Upper lobe of left lung (tissue), 6 donors: ENCODE data around the gene HPSE2. TPM values are rescaled to one million over a fixed set of nuclear protein-coding genes. Genes with fewer than 3 reads are reported as not detected.
A peak's percentile ranks its signal among the peaks of the same experiment; 100 is the strongest.
"Not testable (repeated sequence)": the region's sequence is repeated elsewhere in the genome, so short reads cannot be mapped to it uniquely, and the experiment has no call there.

ENCODE experiments used
- ATAC-seq, 2 donors: fragments of 200-7000 bp; cut with Tn5 transposase; one replicate each; pipeline ENCODE4 v1.9.1; 2022; ENCODE audit warnings: mild to moderate bottlenecking in 2 of 2, moderate library complexity in 2 of 2; ENCODE audit not compliant: low FRiP score in 2 of 2
- DNase-seq, 2 donors: peaks; one replicate each; pipeline ENCODE4 v3.0.0-alpha.2; 2019 to 2020
- H3K27ac ChIP-seq, 4 donors: fragments of 200-600 bp; sonication (generic); one replicate each; pipeline ENCODE4 v1.5.1; 2016 to 2019
- H3K27me3 ChIP-seq, 4 donors: fragments of 200-600 bp; sonication (generic); one replicate each; pipeline ENCODE4 v1.5.1; 2017 to 2019
- H3K36me3 ChIP-seq, 4 donors: fragments of 200-600 bp; sonication (generic); one replicate each; pipeline ENCODE4 v1.5.1; 2016 to 2019
- H3K4me1 ChIP-seq, 4 donors: fragments of 200-600 bp; sonication (generic); one replicate each; pipeline ENCODE4 v1.5.1; 2018 to 2019
- H3K4me3 ChIP-seq, 4 donors: fragments of 200-600 bp; sonication (generic); one replicate each; pipeline ENCODE4 v1.5.1; 2017 to 2019; ENCODE audit warnings: mild to moderate bottlenecking in 2 of 4, moderate library complexity in 1 of 4
- H3K9me3 ChIP-seq, 4 donors: fragments of 200-600 bp; sonication (generic); one replicate each; pipeline ENCODE4 v1.5.1; 2018 to 2019
- CTCF ChIP-seq, 6 experiments: fragments of 450-650 bp in 4 of 6; fragments of 200-600 bp in 2 of 6; sonication (generic) in 2 of 6; IDR thresholded peaks; one replicate each; pipeline ENCODE4 v1.5.1; 2016 to 2019; ENCODE audit warnings: antibody characterized with exemption in 6 of 6
- EP300 ChIP-seq, 4 donors: sonication (generic); formaldehyde crosslinking; IDR thresholded peaks; one replicate each; pipeline ENCODE4 v1.5.1; 2017; ENCODE audit warnings: antibody characterized with exemption in 4 of 4, control low read depth in 2 of 4
- POLR2A ChIP-seq, 4 donors: fragments of 450-650 bp; IDR thresholded peaks; one replicate each; pipeline ENCODE4 v1.5.1; 2016 to 2017; ENCODE audit warnings: antibody characterized with exemption in 4 of 4, mild to moderate bottlenecking in 2 of 4
- POLR2AphosphoS5 ChIP-seq, 2 donors: sonication (generic); formaldehyde crosslinking; IDR thresholded peaks; one replicate each; pipeline ENCODE4 v1.5.1; 2017; ENCODE audit warnings: antibody characterized with exemption in 2 of 2
- WGBS, 2 donors: methylation state at CpG; one replicate each; pipeline ENCODE4 v1.1.5; 2017 to 2018; 5-methylcytosine and 5-hydroxymethylcytosine counted together
- total RNA-seq, 6 donors: library from RNA; depleted of rRNA in 4 of 6; stranded (reverse); fragments of >200 nt in 4 of 6; gene quantifications; one replicate each; pipeline versions ENCODE4 v1.1.0 to v1.2.1, GENCODE V29; 2016 to 2021
- donor health status: DM: no; HTN: no; CAD: no; lungs with moderate emphysema.
- donor health status: DM: no; HTN: yes; CAD: no; lungs with severe emphysema.

HPSE2 gene
- total RNA-seq, 6 donors from 2014 or later: 0.15 to 1.1 (median 0.91) TPM; not detected in 1

- no peak for TF ChIP-seq POLR2A (IDR thresholded peaks at IDR 0.05)
- TF ChIP-seq CTCF (IDR thresholded peaks at IDR 0.05): no peak
- TF ChIP-seq EP300 (IDR thresholded peaks at IDR 0.05): no peak
- no peak for TF ChIP-seq POLR2AphosphoS5 (IDR thresholded peaks at IDR 0.05)
- no peak overlapping the region for H3K4me3 ChIP-seq
- 38 to 55% methylated on average over 4 of the region's 4 CpGs for WGBS, 2 donors
Measured at GRCh38 chr10:99266383-99266782, 30.7 kb upstream of the HPSE2 start.

DNA sequence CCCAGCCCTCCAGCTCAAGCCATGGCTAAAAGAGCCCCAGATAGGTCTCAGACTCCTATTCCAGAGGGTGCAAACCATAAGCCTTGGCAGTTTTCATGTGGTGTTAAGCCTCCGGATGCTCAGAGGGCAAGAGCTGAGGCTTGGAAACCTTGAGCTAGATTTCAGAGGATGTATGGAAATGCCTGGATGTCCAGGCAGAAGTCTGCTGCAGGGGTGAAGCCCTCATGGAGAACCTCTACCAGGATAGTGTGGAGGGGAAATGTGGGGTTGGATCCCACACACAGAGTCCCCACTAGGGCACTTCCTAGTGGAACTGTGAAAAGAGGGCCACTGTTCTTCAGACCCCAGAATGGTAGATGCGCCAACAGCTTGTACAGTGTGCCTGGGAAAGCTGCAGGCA, 13.2 kb upstream of the HPSE2 start:
- Histone ChIP-seq H3K27me3 (no peaks in the 10 kb centered on the region), H3K27ac (no peak overlapping the region), H3K36me3 (no peaks in the 10 kb centered on the region), H3K4me1 (no peaks in the 10 kb centered on the region), H3K9me3 (peaks cover 0 to 10% (median 8%) of the 10 kb centered on the region in 4 donors), H3K4me3 (no peak overlapping the region)
- TF ChIP-seq POLR2A (IDR thresholded peaks at IDR 0.05): no peak
- ATAC-seq (no peak), DNase-seq (no peak)
- 0 to 43% methylated on average over 1 to 2 of the region's 2 CpGs for WGBS, 2 donors

More at GRCh38 chr10:99266383-99266782, 30.7 kb upstream of the HPSE2 start:
- H3K27me3 ChIP-seq: no peaks in the 10 kb centered on the region
- no peak overlapping the region for H3K27ac ChIP-seq
- H3K36me3 ChIP-seq: no peaks in the 10 kb centered on the region
- no peak for DNase-seq
- H3K4me1 ChIP-seq: no peaks in the 10 kb centered on the region
- ATAC-seq: no peak
- peaks cover 0 to 6% (median 0%) of the 10 kb centered on the region in 4 donors for H3K9me3 ChIP-seq

GRCh38 chr10:99247893-99248292, 12.2 kb upstream of the HPSE2 start:
- peaks cover 0 to 10% (median 8%) of the 10 kb centered on the region in 4 donors for H3K9me3 ChIP-seq
- ATAC-seq, H3K36me3 ChIP-seq, H3K27me3 ChIP-seq, H3K4me1 ChIP-seq, H3K4me3 ChIP-seq, DNase-seq, H3K27ac ChIP-seq: not testable (repeated sequence)

GRCh38 chr10:99236627-99237309, 1.1 kb upstream of the HPSE2 start:
- H3K36me3 ChIP-seq: no peaks in the 10 kb centered on the region
- no peak for TF ChIP-seq EP300 (IDR thresholded peaks at IDR 0.05)
- no peak for TF ChIP-seq POLR2A (IDR thresholded peaks at IDR 0.05)
- H3K9me3 ChIP-seq: no peaks in the 10 kb centered on the region
- peak in 1 of 2 donors; percentile 40 for ATAC-seq
- no peak for DNase-seq
- H3K4me3 ChIP-seq: no peak overlapping the region
- H3K27me3 ChIP-seq: peaks cover 0 to 48% (median 25%) of the 10 kb centered on the region in 4 donors
- 27 to 62% methylated on average over 5 to 25 of the region's 25 CpGs for WGBS, 2 donors
- H3K27ac ChIP-seq: no peak overlapping the region
- peaks cover 23 to 43% (median 29%) of the 10 kb centered on the region in 4 donors for H3K4me1 ChIP-seq

DNA sequence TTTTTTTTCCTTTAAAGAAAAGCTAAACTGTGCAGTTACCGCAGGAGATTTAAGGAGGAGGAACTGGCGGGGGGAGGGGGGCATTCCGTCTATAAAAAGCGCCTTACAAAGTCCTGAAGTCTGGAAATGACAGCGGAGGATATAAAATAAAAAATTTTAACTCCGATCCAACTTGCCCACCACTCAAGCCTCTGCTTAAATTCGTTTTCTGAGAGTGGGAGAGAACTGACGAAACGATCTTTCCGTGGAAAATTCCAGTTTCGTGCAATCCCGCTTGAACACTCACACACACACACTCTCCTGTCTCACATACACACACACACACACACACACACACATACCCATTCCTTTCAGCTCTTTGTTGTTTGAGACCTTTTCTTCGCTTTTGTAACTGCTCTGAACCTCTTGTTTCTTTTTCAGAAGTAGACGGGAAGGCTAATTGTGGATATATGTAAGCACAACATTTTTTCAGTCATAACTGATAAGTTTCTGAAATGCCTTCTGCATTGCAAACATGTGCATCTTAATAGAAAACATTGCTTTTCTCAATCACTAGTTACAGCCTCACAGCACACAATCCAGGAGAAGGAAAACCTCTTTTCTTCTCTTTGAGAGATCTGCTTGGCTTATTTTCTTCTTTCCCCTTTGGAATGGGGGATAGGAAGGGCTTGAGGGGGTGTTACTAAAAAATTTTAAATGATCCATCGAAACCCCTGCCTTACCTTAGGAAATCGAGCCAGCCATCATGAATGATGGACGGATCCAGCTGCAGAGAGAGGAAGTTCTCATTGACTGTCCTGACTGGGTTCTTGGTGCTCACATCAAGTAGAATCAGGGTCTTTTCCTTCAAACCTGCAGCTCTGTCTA, 628 bp downstream of the HPSE2 start:
- peaks cover 23 to 43% (median 29%) of the 10 kb centered on the region in 4 donors for H3K4me1 ChIP-seq
- no peak for TF ChIP-seq EP300 (IDR thresholded peaks at IDR 0.05)
- TF ChIP-seq POLR2A (IDR thresholded peaks at IDR 0.05): no peak
- TF ChIP-seq POLR2AphosphoS5 (IDR thresholded peaks at IDR 0.05): no peak
- no peak for TF ChIP-seq CTCF (IDR thresholded peaks at IDR 0.05)
- H3K36me3 ChIP-seq: no peaks in the 10 kb centered on the region
- peak overlapping the region in 3 of 4 donors; percentile 34 to 48 (median 48) for H3K4me3 ChIP-seq
- ATAC-seq: no peak
- peaks cover 0 to 48% (median 26%) of the 10 kb centered on the region in 4 donors for H3K27me3 ChIP-seq
- WGBS, 2 donors: 4 to 7% methylated on average over 17 of the region's 17 CpGs
- H3K9me3 ChIP-seq: no peaks in the 10 kb centered on the region
- no peak overlapping the region for H3K27ac ChIP-seq
- no peak for DNase-seq

DNA sequence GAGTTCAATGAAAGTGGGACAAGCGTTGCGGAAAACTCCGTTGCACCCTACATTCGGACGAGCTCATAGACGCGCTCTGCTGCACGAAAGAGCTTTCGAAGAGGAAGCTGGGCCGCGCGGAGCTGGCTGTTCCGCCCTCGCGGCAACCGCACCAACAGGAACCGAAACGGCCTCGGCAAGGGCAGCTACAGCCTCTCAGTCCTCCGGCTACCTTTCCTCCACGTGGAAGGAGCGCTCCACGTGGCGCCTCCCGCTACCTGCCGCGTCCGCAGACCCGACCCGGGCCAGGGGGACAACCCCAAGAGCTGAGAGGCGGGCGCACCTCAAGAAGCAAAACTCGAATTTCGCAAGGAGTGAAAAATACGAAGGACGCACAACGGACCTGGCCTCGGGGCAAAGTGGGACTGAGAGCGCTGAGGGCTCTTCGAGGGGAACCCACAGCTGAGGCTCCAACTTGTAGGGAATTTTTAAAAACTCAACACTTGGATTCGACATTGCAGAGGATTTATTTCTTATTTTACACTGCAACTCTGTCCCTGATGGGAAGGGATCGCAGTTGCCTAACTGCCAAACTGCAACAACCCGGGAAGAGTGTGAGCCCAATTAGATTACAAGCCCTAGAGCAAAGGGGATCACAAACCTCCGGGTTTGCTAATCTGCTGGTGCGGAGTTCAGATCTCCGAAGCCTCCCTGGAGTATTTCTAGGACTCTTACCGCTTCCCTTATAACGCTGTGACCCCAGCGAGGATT, 1.4 kb downstream of the HPSE2 start:
- Histone ChIP-seq H3K27me3 (peaks cover 0 to 46% (median 26%) of the 10 kb centered on the region in 4 donors), H3K27ac (no peak overlapping the region), H3K4me3 (peak overlapping the region; percentile 12 to 48 (median 41)), H3K4me1 (peaks cover 23 to 43% (median 29%) of the 10 kb centered on the region in 4 donors), H3K9me3 (no peaks in the 10 kb centered on the region), H3K36me3 (no peaks in the 10 kb centered on the region)
- TF ChIP-seq EP300 (IDR thresholded peaks at IDR 0.05) (no peak), POLR2A (IDR thresholded peaks at IDR 0.05) (no peak), CTCF (IDR thresholded peaks at IDR 0.05) (no peak), POLR2AphosphoS5 (IDR thresholded peaks at IDR 0.05) (no peak)
- WGBS, 2 donors: 5% methylated on average over 36 to 48 of the region's 49 CpGs
- ATAC-seq (peak; percentile 75 to 85), DNase-seq (peak; percentile 64 to 89)
